OCI-LY3 (cell line): ENCODE data around the gene OMA1.

Source experiments
- EZH2phosphoT487 ChIP-seq: fragments of 200-600 bp; shearing (Covaris generic); IDR thresholded peaks from 2 replicates; pipeline ENCODE4 v1.6.1; 2018; ENCODE audit warnings: antibody characterized with exemption, mixed run types, low read depth
- TF ChIP-seq, protein P1 (sequence below): fragments of 200-600, 300-600 bp; sonication (generic); IDR thresholded peaks from 2 replicates; pipeline ENCODE4 v1.5.1; 2014; ENCODE audit warnings: antibody characterized with exemption, low read length, low read depth

DNA sequence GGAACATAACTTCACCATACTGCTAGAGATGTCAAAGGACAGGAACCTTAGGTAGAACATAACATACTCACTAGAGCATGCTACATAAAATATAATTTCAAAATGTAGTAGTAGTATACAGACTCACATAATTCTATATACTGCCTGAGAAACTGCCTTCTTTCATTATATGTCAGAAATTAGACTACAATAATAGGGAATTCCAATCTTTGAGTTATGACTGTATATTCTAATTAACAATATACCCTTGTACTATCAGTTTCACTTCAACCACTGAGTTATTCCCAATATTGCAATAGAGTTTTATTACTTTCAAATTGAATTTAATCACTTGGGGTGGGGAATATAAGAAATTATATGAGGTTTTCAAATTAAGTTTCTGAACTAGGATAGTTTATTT lies 44.0 kb downstream of the OMA1 start:
- TF ChIP-seq, protein P1, sequence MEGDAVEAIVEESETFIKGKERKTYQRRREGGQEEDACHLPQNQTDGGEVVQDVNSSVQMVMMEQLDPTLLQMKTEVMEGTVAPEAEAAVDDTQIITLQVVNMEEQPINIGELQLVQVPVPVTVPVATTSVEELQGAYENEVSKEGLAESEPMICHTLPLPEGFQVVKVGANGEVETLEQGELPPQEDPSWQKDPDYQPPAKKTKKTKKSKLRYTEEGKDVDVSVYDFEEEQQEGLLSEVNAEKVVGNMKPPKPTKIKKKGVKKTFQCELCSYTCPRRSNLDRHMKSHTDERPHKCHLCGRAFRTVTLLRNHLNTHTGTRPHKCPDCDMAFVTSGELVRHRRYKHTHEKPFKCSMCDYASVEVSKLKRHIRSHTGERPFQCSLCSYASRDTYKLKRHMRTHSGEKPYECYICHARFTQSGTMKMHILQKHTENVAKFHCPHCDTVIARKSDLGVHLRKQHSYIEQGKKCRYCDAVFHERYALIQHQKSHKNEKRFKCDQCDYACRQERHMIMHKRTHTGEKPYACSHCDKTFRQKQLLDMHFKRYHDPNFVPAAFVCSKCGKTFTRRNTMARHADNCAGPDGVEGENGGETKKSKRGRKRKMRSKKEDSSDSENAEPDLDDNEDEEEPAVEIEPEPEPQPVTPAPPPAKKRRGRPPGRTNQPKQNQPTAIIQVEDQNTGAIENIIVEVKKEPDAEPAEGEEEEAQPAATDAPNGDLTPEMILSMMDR = no peak
- TF ChIP-seq EZH2phosphoT487 = no peak
